Limb (tissue), 2 donors: Measurements from ENCODE around the gene CHPT1.
"Not testable (repeated sequence)": the region's sequence is repeated elsewhere in the genome, so short reads cannot be mapped to it uniquely, and the experiment has no call there.

Source experiments
- DNase-seq, 2 donors: peaks; one replicate each; pipeline ENCODE4 v3.0.0-alpha.2; 2016; ENCODE audit errors: extremely low spot score in 2 of 2

Gene CHPT1

DNA sequence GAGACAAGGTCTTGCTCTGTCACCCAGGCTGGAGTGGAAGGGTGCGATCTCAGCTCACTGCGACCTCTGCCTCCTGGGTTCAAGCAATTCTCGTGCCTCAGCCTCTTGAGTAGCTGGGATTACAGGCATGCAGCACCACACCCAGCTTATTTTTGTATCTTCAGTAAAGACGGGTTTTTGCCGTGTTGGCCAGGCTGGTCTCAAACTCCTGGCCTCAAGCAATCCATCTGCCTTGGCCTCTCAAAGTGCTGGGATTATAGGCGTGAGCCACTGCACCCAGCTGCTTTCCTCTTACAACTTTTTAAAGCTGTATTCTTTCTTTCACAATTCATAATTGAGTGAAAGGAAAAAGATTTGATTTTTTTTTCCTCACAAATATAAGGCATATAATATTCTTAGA, 15.8 kb upstream of the CHPT1 start:
- not testable (repeated sequence) for DNase-seq

- no peak for DNase-seq
Observed at GRCh38 chr12:101685092-101685491, 12.3 kb upstream of the CHPT1 start.

GRCh38 chr12:101686176-101686575, 11.3 kb upstream of the CHPT1 start:
- DNase-seq = no peak

- no peak for DNase-seq
Observed at GRCh38 chr12:101690544-101691098, 6.8 kb upstream of the CHPT1 start.

GRCh38 chr12:101691503-101692096, 5.8 kb upstream of the CHPT1 start:
- DNase-seq = no peak

- DNase-seq = no peak
Observed at GRCh38 chr12:101694297-101694848, 3.1 kb upstream of the CHPT1 start.

DNA sequence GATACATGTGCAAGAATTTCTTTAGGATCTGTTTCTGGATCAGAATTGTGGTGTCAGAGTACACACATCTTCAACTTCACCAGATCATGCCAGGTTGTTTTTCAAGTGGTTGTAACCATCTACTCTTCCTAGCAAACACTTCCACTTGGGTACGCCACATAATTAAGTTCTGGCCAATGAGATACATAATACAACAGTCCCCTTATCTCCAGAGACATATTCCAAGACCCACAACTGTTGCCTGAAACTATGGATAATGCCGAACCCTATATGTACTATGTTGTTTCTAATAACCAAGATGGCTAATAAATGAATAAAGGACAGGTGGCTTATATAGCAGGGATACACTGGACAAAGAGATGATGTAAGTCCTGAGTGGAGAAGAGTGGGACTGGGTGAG, 2.5 kb upstream of the CHPT1 start:
- DNase-seq = no peak

GRCh38 chr12:101695706-101696105, 1.7 kb upstream of the CHPT1 start:
- no peak for DNase-seq

- DNase-seq = peak in 1 of 2 donors; percentile 39
Observed at GRCh38 chr12:101696251-101697196, 916 bp upstream of the CHPT1 start.

- DNase-seq = peak in 1 of 2 donors; percentile 21
Observed at GRCh38 chr12:101697930-101698799, 725 bp downstream of the CHPT1 start.

DNA sequence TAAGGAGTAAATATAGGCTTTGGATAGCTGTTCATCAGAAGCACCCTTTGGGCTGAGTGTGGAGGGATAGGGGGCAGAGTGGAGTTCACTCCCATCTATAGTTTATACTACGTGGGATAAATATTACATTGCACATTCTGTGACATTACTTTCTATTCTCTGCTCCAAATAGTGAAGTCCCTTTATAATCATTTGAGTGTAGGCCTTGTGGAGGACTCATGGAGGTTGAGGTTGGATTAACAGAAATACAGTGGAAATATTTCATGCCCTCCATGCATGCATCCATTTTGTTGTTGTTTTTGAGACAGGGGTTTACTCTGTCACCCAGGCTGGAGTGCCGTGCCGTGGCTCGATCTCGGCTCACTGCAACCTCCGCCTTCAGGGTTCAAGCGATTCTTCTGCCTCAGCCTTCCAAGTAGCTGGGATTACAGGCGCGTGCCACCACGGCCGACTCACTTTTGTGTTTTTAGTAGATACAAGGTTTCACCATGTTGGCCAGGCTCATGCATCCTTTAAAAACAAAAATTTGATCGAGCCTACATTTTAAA, 1.4 kb downstream of the CHPT1 start:
- DNase-seq = no peak

GRCh38 chr12:101700299-101700820, 2.9 kb downstream of the CHPT1 start:
- no peak for DNase-seq

GRCh38 chr12:101703487-101703886, 6.0 kb downstream of the CHPT1 start:
- no peak for DNase-seq

GRCh38 chr12:101706403-101706802, 9.0 kb downstream of the CHPT1 start:
- no peak for DNase-seq

DNA sequence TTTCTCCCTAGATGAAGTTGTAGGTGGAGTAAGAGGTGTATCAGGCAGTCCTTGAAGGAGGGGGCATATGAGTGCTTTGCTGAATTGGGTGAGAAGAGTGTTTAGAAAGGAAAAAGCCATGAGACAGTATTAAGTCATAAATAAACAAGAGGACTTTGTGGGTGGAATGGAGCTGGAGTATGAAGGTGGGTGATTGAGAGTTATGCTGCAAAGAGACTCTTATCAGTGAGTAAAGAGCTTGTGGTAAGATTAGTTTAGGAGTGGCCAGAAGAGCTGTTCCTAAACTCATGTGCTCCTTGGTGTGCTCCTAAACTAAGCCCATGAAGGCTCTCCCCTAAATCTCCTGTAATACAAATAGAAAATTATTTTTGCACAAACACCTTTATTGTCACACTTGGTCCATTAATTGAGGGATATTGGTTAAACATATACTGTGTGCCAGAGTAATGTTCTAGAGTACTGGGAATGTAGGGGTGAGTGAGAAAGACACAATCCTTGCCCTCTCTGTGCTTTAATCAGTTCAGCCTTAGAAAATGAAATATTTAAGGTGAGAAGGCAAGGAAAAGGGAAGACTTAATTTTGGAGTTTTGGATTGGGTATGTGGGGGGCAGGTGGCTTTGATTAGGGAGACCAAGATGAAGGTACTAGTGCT, 9.8 kb downstream of the CHPT1 start:
- no peak for DNase-seq

DNA sequence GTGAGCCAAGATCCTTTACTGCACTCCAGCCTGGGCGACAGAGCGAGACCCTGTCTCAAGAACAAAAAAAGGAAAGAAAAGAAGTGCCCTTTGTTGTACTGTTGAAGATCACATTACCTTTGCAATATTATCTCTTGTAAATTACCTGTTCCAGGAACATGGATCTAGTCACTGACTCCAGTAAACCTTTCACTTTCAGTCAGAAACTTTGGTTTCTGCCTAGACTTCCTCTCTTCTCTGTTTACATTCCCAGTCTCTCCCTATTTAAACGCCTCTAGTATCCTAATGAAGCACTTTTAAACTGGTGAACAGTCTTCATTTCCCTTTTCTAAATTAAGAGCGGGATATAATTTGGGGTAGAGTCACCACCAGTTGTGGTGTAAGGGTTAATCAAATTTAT, 12.8 kb downstream of the CHPT1 start:
- no peak for DNase-seq

GRCh38 chr12:101713059-101713682, 15.7 kb downstream of the CHPT1 start:
- no peak for DNase-seq

GRCh38 chr12:101713930-101714329, 16.5 kb downstream of the CHPT1 start:
- no peak for DNase-seq

- DNase-seq = no peak
Observed at GRCh38 chr12:101714877-101715444, 17.5 kb downstream of the CHPT1 start.
